ENCODE data around the gene BPIFA1.

- TF ChIP-seq CTCF (conservative IDR thresholded peaks at IDR 0.05; ENCODE audit: low read depth, low read length) (no peak), EZH2 (IDR thresholded peaks at IDR 0.05; ENCODE audit: low read length, unreplicated experiment) (no peak)
Observed at GRCh38 chr20:33285861-33286495, 50.2 kb downstream of the BPIFA1 start.

Measured in PC-3 (cell line).